ENCODE measurements around the gene DSE.

The DSE gene

DNA sequence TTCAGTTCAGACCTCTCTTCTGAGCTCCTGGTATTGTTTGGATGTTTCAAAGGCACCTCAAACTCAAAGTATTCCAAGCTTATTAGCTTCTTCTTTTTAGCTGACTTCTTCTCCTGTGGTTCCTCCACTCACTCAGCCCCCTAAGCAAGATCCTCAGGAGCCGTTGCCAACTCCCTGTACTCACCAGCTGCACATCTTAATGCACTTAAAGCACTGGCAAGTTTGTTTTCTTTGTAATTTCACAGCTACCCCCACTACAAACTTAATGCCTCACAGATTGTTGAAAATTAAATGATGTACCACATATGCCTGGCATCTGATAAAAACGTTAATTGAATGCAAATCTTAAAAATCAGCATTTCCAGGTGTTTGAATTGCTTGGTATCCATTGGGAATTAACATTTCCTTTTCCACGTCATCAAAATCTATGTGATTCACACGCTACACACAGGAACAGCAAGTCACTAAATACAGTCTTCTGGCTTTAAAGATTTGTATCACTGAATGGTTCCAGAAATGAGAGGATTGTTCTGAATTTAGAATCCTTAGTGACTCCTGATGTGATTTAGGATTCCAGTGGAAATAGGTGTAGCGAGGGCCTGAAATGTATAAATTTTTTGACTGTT is 114.9 kb downstream of the DSE start:
- no peak for DNase-seq

DNA sequence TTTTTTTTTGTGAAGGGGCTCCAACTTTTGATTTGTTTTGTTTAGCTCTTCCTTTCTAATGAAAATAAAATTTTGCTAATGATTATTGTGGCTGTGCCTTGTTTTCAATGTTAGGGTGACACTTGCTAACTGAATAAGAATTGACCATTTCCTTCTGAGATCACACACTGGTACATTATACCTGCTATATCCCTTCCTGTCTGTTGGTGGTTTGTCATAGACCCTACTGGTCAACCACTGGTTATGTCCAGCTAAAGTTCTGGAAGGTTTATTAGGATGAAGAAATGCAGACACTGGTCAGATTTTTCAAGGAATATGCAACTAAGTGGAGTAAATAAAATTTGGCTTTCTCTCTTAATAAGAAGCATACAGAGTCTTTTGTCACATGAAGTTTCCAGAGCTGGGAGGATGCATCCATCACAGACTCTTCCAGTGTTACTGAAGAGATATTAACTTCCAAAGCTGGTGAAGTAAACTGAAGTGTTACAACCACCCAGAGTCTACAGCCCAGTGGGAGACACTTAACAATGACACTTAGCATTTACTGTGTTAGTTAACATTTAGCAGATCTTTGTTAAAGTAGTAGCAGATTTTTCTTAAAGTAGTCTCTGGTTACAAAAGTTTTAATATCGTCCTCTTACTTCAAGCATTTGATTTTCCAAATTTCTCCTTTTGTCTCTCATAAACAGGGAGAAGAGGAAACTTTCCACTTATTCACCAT is 121.0 kb downstream of the DSE start:
- DNase-seq = no peak

GRCh38 chr6:116492331-116493067 is 121.8 kb downstream of the DSE start:
- no peak for DNase-seq
